ENCODE measurements around the gene MFGE8. TPM values are rescaled to one million over a fixed set of nuclear protein-coding genes. Genes with fewer than 3 reads are reported as not detected.
A peak's percentile ranks its signal among the peaks of the same experiment; 100 is the strongest.
"Not testable (repeated sequence)": the region's sequence is repeated elsewhere in the genome, so short reads cannot be mapped to it uniquely, and the experiment has no call there.

The MFGE8 gene
- total and polyA plus RNA-seq, 2 experiments from 2014 or later, result 334 to 411 TPM

DNA sequence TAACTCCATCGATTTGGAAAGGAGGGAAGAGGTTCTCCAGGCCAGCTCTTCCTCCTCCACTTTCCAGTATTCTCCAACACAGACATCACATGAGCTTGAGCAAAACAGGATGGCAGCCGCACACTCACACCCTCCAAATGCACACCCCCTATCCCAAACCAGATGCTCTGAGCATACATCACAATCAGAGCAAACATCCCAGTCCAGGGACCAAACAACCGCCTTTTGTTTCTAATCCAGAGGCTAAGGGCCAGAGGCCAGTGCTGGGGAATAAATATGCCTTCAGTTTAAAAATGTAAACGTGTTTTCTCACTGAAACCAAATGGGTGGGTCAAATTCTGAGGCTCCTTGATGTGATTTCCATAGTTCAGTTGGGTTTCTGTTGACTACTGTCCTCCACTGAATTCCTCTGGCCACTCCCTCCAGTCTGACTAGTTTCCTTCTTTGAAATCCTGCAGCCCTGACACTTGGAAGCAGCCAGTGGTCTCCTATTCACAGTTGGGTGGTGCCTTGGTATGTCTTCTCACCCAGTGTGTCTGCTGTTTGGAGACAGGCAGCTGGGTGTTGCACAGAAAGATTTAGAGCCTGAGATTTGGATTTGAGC lies 19.2 kb upstream of the MFGE8 start:
- Histone ChIP-seq H2AFZ (no peak overlapping the region), H4K20me1 (ENCODE audit: insufficient read depth) (no peaks in the 10 kb centered on the region), H3K27me3 (replicated peaks; ENCODE audit: insufficient read depth) (0 out of 2 replicates have a peak, but pooled peaks cover 5% of the 10 kb centered on the region), H3K9ac (no peak overlapping the region), H3K9me3 (ENCODE audit: low read depth) (peaks cover 5% of the 10 kb centered on the region), H3F3A (ENCODE audit: insufficient read depth) (no peaks in the 10 kb centered on the region), H3K79me2 (ENCODE audit: insufficient read depth) (no peaks in the 10 kb centered on the region), H3K27ac (no peak overlapping the region), H3K4me1 (ENCODE audit: insufficient read depth) (no peaks in the 10 kb centered on the region), H3K4me3 (no peak overlapping the region), H3K9me2 (ENCODE audit: insufficient read depth) (no peaks in the 10 kb centered on the region), H3K36me3 (ENCODE audit: low read depth) (no peaks in the 10 kb centered on the region), H3K4me2 (ENCODE audit: unreplicated experiment) (no peak overlapping the region)
- in situ Hi-C loops (cut with MboI), result no loop called here
- WGBS, 2 experiments (ENCODE audit: low coverage in 1 of 2, low lambda C conversion rate in 2 of 2, missing lambda C conversion rate in 2 of 2), result 16 to 18% methylated on average over 4 of the region's 4 CpGs
- no peak for TF ChIP-seq EZH2phosphoT487 (IDR thresholded peaks at IDR 0.05; ENCODE audit: insufficient read depth, low read depth)
- no peak for TF ChIP-seq EZH2 (IDR thresholded peaks at IDR 0.05; ENCODE audit: insufficient read depth, poor library complexity, severe bottlenecking)
- DNase-seq, result no peak

DNA sequence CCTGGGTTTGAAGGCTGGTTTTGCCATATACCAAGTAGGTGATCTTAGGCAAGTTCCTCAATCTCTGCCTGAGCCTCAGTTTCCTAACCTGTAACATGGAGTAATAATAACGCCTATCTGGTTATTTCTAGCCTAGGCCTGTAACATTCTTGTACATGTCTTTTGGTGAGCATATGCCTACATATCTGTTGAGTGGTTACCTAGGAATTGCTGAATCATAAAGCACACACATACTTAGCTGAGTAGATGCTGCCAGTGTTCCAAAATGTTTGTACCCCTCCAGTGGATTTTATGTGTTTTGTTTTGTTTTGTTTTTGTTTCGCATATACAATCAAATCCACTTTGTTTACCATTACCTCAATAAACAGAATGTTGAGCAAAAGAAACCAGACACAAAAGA lies 17.4 kb upstream of the MFGE8 start:
- Histone ChIP-seq H3K9me3 (ENCODE audit: low read depth) (peaks cover 5% of the 10 kb centered on the region), H4K20me1 (ENCODE audit: insufficient read depth) (no peaks in the 10 kb centered on the region), H3K79me2 (ENCODE audit: insufficient read depth) (no peaks in the 10 kb centered on the region), H2AFZ (no peak overlapping the region), H3K4me3 (no peak overlapping the region), H3K4me2 (ENCODE audit: unreplicated experiment) (no peak overlapping the region), H3K27me3 (replicated peaks; ENCODE audit: insufficient read depth) (0 out of 2 replicates have a peak, but pooled peaks cover 5% of the 10 kb centered on the region), H3K4me1 (ENCODE audit: insufficient read depth) (no peaks in the 10 kb centered on the region), H3K9ac (no peak overlapping the region), H3K36me3 (ENCODE audit: low read depth) (no peaks in the 10 kb centered on the region), H3F3A (ENCODE audit: insufficient read depth) (no peaks in the 10 kb centered on the region), H3K27ac (no peak overlapping the region), H3K9me2 (ENCODE audit: insufficient read depth) (no peaks in the 10 kb centered on the region)
- DNase-seq, result no peak
- TF ChIP-seq EZH2 (IDR thresholded peaks at IDR 0.05; ENCODE audit: insufficient read depth, poor library complexity, severe bottlenecking), result no peak
- 58 to 67% methylated on average over 2 of the region's 2 CpGs for WGBS, 2 experiments (ENCODE audit: low coverage in 1 of 2, low lambda C conversion rate in 2 of 2, missing lambda C conversion rate in 2 of 2)
- in situ Hi-C loops (cut with MboI), result no loop called here

DNA sequence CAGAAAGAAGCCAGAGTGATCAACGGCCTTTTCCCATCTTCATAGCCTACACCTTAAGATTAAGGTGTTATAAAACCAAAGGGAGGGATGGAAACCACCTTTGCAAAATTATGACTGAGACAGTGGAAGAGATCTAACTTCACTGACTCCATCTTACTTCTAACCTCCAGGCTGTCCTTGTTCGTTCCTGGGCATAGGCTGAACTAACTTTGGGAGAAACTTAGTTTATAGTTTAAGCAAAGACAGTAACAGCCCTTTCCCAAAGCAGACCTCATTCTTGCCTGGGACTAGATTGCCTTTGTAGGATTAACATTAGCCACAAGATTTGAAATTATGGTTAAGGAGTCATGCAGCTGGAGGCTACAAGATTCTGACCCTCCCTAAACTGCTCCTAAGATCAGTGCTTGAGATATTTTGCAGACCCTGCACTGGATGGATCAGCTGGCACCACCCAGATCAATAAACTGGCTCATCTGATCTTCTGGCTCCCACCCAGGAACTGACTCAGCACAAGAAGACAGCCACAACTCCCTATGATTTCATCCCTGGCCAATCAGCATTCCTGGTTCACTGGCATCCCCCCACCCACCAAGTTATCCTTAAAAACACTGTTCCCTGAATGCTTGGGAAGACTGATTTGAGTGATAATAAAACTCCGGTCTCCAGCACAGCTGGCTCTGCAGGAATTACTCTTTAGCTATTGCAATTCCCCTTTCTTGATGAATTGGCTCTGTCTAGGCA lies 16.3 kb upstream of the MFGE8 start:
- in situ Hi-C loops (cut with MboI); H2AFZ ChIP-seq; H3K36me3 ChIP-seq (ENCODE audit: low read depth); H3K9me2 ChIP-seq (ENCODE audit: insufficient read depth); H3K4me1 ChIP-seq (ENCODE audit: insufficient read depth); H3F3A ChIP-seq (ENCODE audit: insufficient read depth); H4K20me1 ChIP-seq (ENCODE audit: insufficient read depth); H3K79me2 ChIP-seq (ENCODE audit: insufficient read depth); H3K9ac ChIP-seq; H3K4me3 ChIP-seq; H3K27ac ChIP-seq; DNase-seq; H3K4me2 ChIP-seq (ENCODE audit: unreplicated experiment); H3K9me3 ChIP-seq (ENCODE audit: low read depth); H3K27me3 ChIP-seq (replicated peaks; ENCODE audit: insufficient read depth): not testable (repeated sequence)
- 49 to 52% methylated on average over 3 of the region's 3 CpGs for WGBS, 2 experiments (ENCODE audit: low coverage in 1 of 2, low lambda C conversion rate in 2 of 2, missing lambda C conversion rate in 2 of 2)

DNA sequence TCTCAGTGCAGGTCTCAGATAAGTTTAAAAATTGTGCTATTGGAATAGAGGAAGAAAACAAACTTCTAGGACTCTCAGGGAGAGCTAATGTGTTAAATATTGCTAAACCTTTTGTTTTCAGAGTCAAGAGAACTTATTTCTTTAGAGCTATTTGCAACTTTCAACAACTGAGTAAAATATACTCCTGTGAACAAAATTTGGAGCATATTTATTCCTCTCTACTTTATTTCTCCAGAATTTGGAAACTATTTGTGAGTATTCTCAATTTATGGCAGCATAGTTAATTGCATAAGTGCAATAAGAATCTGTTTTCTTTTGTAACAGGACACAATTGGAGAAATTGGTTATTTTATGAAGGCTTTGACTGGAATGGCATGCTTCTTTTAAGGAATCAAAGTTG lies 15.0 kb upstream of the MFGE8 start:
- H3K4me1 ChIP-seq (ENCODE audit: insufficient read depth); H3K9me3 ChIP-seq (ENCODE audit: low read depth); DNase-seq; H3K79me2 ChIP-seq (ENCODE audit: insufficient read depth); H3K9ac ChIP-seq; H3K4me3 ChIP-seq; H3K4me2 ChIP-seq (ENCODE audit: unreplicated experiment); H4K20me1 ChIP-seq (ENCODE audit: insufficient read depth); H3K27ac ChIP-seq; H3K36me3 ChIP-seq (ENCODE audit: low read depth); H3K9me2 ChIP-seq (ENCODE audit: insufficient read depth); in situ Hi-C loops (cut with MboI); H2AFZ ChIP-seq; H3K27me3 ChIP-seq (replicated peaks; ENCODE audit: insufficient read depth); H3F3A ChIP-seq (ENCODE audit: insufficient read depth): not testable (repeated sequence)

DNA sequence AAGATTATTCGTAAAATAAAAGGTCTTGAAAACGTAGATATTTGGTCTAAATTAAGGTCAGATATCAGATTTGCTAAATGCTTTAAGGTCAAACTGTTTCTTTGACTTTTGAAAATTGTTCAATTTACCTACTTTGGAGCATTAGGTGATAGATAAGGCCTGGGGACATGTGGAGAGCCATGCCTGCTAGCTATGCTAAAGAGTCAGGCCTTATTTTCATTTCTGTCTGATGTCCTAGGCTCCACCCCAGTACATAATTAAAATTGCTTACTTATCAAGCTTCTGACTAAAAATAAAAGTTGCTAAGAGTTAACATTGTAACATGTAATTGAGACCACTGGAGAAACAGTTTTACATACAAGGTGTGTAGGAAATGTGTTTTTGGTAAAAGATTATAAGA lies 12.5 kb upstream of the MFGE8 start:
- H3K4me3 ChIP-seq; H3K36me3 ChIP-seq (ENCODE audit: low read depth); DNase-seq; H3K9me3 ChIP-seq (ENCODE audit: low read depth); H3K27ac ChIP-seq; H2AFZ ChIP-seq; H3F3A ChIP-seq (ENCODE audit: insufficient read depth); H3K4me2 ChIP-seq (ENCODE audit: unreplicated experiment); H3K27me3 ChIP-seq (replicated peaks; ENCODE audit: insufficient read depth); H3K4me1 ChIP-seq (ENCODE audit: insufficient read depth); in situ Hi-C loops (cut with MboI); H3K9me2 ChIP-seq (ENCODE audit: insufficient read depth); H4K20me1 ChIP-seq (ENCODE audit: insufficient read depth); H3K79me2 ChIP-seq (ENCODE audit: insufficient read depth); H3K9ac ChIP-seq: not testable (repeated sequence)
- WGBS, 2 experiments (ENCODE audit: low coverage in 1 of 2, low lambda C conversion rate in 2 of 2, missing lambda C conversion rate in 2 of 2), result 76 to 93% methylated on average over 2 of the region's 2 CpGs

DNA sequence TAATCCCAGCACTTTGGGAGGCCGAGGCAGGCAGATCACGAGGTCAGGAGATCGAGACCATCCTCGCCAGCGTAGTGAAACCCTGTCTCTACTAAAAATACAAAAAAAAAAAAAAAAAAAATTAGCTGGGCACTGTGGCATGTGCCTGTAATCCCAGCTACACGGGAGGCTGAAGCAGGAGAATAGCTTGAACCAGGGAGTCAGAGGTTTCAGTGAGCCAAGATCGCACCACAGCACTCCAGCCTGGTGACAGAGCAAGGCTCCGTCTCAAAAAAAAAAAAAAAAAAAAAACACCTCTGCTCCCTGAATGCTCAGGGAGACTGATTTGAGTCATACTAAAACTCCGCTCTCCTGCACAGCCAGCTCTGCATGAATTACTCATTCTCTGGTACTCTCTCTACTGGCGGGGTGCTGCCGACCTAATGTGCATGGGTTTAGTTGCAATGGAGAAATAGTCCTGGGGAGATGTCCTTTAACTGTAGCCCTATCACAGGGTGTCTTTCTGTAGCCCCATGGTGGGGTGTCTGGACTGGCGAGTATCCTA lies 7.8 kb upstream of the MFGE8 start:
- H2AFZ ChIP-seq; H3K4me3 ChIP-seq; H3K9me2 ChIP-seq (ENCODE audit: insufficient read depth); in situ Hi-C loops (cut with MboI); H3K79me2 ChIP-seq (ENCODE audit: insufficient read depth); H3K36me3 ChIP-seq (ENCODE audit: low read depth); H3K27me3 ChIP-seq (replicated peaks; ENCODE audit: insufficient read depth); H3K9me3 ChIP-seq (ENCODE audit: low read depth); H4K20me1 ChIP-seq (ENCODE audit: insufficient read depth): not testable (repeated sequence)
- peaks cover 15% of the 10 kb centered on the region; the same call in 1 of the 2 replicates for H3F3A ChIP-seq (ENCODE audit: insufficient read depth)
- peak overlapping the region; percentile 85 for H3K27ac ChIP-seq
- WGBS, 2 experiments (ENCODE audit: low coverage in 1 of 2, low lambda C conversion rate in 2 of 2, missing lambda C conversion rate in 2 of 2), result 58 to 60% methylated on average over 12 of the region's 12 CpGs
- H3K4me2 ChIP-seq (ENCODE audit: unreplicated experiment), result peak overlapping the region; percentile 55
- H3K4me1 ChIP-seq (ENCODE audit: insufficient read depth), result peaks cover 29% of the 10 kb centered on the region
- DNase-seq, result peak; percentile 90
- peak overlapping the region; percentile 37; the same call in 1 of the 2 replicates for H3K9ac ChIP-seq

Measured in GM23248 (cell line).